Measurements from ENCODE around the gene TEF. TPM values are rescaled to one million over a fixed set of nuclear protein-coding genes. Genes with fewer than 3 reads are reported as not detected.
A peak's percentile ranks its signal among the peaks of the same experiment; 100 is the strongest.

The TEF gene
- total RNA-seq (2021): 9.8 to 12.0 TPM (median 10.2 TPM) in 3 replicates
- Bru-seq, nascent RNA: percentile 43 among the genes with signal in this experiment
- long read RNA-seq, experiment 1, full-length matches to known transcripts: 28 of 39 reads
- long read RNA-seq, experiment 1, partial matches to known transcripts: 9 of 39 reads
- long read RNA-seq, experiment 1, other reads (novel, unspliced or antisense): 2 of 39 reads
- long read RNA-seq, experiment 2, full-length matches to known transcripts: 14 of 24 reads
- long read RNA-seq, experiment 2, partial matches to known transcripts: 1 of 24 reads
- long read RNA-seq, experiment 2, other reads (novel, unspliced or antisense): 9 of 24 reads
- long read RNA-seq, experiment 3: 0 reads

- Mint-ChIP-seq H3K4me3 (peak within 1 kb of the TSS; percentile 78), H3K36me3 (no peaks in the 10 kb centered on the region), H3K27ac (peak within 1 kb of the TSS; percentile 97), H3K4me1 (peaks cover 21% of the 10 kb centered on the region), H3K27me3 (ENCODE audit: low read depth) (peaks cover 4% of the 10 kb centered on the region), H3K9me3 (no peaks in the 10 kb centered on the region)
- DNase-seq (ENCODE audit: low spot score) (peak; percentile 99), ATAC-seq (peak; percentile 90)
- POLR2A ChIA-PET: interaction anchor here (0.6 to 3.7 kb wide), 21 partner anchors 8 to 431 kb away, joined by 3 to 24 read pairs (median 5); partner anchors contain the start of genes ACO2, PHF5A, PMM1 and POLR3H
- CTCF ChIA-PET: interaction anchor here (0.6 to 3.3 kb wide), 30 partner anchors 9 to 459 kb away, joined by 3 to 42 read pairs (median 5); partner anchors contain the start of genes ACO2, DESI1, PHF5A and PMM1
- no peak for TF ChIP-seq E2F4 (CRISPR knock-in tag; IDR thresholded peaks at IDR 0.05; ENCODE audit: borderline replicate concordance, low read depth)
- no peak for TF ChIP-seq CTCF (IDR thresholded peaks at IDR 0.05)
- TF ChIP-seq CREB1 (CRISPR knock-in tag; IDR thresholded peaks at IDR 0.05): no peak
- no peak for TF ChIP-seq AR (CRISPR knock-in tag; IDR thresholded peaks at IDR 0.05)
- no peak for TF ChIP-seq MYBL2 (CRISPR knock-in tag; IDR thresholded peaks at IDR 0.05)
- TF ChIP-seq NR2C2 (CRISPR knock-in tag; IDR thresholded peaks at IDR 0.05): no peak
- TF ChIP-seq GRHL2 (CRISPR knock-in tag; IDR thresholded peaks at IDR 0.05; ENCODE audit: insufficient replicate concordance, severe bottlenecking): no peak
- no peak for TF ChIP-seq ZMAT4 (CRISPR knock-in tag; IDR thresholded peaks at IDR 0.05)
- peak; percentile 72 for TF ChIP-seq FOXK1 (CRISPR knock-in tag; IDR thresholded peaks at IDR 0.05)
- TF ChIP-seq MAX (CRISPR knock-in tag; IDR thresholded peaks at IDR 0.05): peak; percentile 68
- TF ChIP-seq HMGXB4 (CRISPR knock-in tag; IDR thresholded peaks at IDR 0.05): no peak
- no peak for TF ChIP-seq ZNF416 (CRISPR knock-in tag; IDR thresholded peaks at IDR 0.05)
- TF ChIP-seq ZNF138 (CRISPR knock-in tag; conservative IDR thresholded peaks at IDR 0.05): no peak
- peak; percentile 70 for TF ChIP-seq NFYB (CRISPR knock-in tag; conservative IDR thresholded peaks at IDR 0.05; ENCODE audit: low read depth)
- no peak for TF ChIP-seq ZNF219 (CRISPR knock-in tag; IDR thresholded peaks at IDR 0.05; ENCODE audit: borderline replicate concordance)
- no peak for TF ChIP-seq IRF1 (CRISPR knock-in tag; IDR thresholded peaks at IDR 0.05)
- TF ChIP-seq ZNF512 (CRISPR knock-in tag; IDR thresholded peaks at IDR 0.05; ENCODE audit: borderline replicate concordance): no peak
- no peak for TF ChIP-seq FOXJ3 (CRISPR knock-in tag; IDR thresholded peaks at IDR 0.05; ENCODE audit: borderline replicate concordance)
- TF ChIP-seq RELA (CRISPR knock-in tag; IDR thresholded peaks at IDR 0.05; ENCODE audit: borderline replicate concordance): no peak
- no peak for TF ChIP-seq PREB (CRISPR knock-in tag; IDR thresholded peaks at IDR 0.05; ENCODE audit: borderline replicate concordance)
- no peak for TF ChIP-seq ZNF396 (CRISPR knock-in tag; IDR thresholded peaks at IDR 0.05; ENCODE audit: borderline replicate concordance)
- no peak for TF ChIP-seq EMX1 (CRISPR knock-in tag; IDR thresholded peaks at IDR 0.05)
- no peak for TF ChIP-seq GTF2I (CRISPR knock-in tag; conservative IDR thresholded peaks at IDR 0.05)
These were observed at the start of gene TEF for GRCh38 chr22:41381329-41382097. Gene TEF, plus strand, starts transcription at chr22:41381942. Its CDS starts 103 bp downstream, at chr22:41382045.

Data from WTC11 (cell line).